PC-9 (cell line): Measurements from ENCODE around the gene ERVV-1.

Experiments
- EZH2 ChIP-seq: fragments of 200-600 bp; sonication (generic); IDR thresholded peaks from 2 replicates; pipeline ENCODE4 v1.8.0; 2017; ENCODE audit warnings: antibody characterized with exemption, low read depth
- TF ChIP-seq, protein P1 (sequence below): fragments of 200-600 bp; sonication (generic); conservative IDR thresholded peaks from 2 replicates; pipeline ENCODE4 v1.6.1; 2017; ENCODE audit warnings: mixed run types, antibody characterized with exemption, mild to moderate bottlenecking, moderate library complexity

DNA sequence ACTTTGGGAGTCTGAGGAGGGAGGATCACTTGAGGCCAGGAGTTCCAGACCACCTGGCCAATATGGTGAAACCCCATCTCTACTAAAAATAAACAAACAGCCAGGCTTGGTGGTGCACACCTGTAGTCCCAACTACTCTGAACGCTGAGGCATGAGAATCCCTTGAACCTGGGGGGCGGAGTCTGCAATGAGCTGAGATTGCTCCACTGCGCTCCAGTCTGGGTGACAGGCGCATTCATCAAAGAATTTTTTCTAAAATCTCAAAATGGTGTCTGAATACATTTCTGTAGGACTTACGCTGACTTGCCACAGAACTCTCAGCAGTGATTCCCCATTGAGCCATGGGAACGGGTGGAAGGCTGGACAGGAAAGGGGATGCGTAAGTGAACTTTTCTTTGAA, 18.0 kb upstream of the ERVV-1 start:
- TF ChIP-seq, protein P1, sequence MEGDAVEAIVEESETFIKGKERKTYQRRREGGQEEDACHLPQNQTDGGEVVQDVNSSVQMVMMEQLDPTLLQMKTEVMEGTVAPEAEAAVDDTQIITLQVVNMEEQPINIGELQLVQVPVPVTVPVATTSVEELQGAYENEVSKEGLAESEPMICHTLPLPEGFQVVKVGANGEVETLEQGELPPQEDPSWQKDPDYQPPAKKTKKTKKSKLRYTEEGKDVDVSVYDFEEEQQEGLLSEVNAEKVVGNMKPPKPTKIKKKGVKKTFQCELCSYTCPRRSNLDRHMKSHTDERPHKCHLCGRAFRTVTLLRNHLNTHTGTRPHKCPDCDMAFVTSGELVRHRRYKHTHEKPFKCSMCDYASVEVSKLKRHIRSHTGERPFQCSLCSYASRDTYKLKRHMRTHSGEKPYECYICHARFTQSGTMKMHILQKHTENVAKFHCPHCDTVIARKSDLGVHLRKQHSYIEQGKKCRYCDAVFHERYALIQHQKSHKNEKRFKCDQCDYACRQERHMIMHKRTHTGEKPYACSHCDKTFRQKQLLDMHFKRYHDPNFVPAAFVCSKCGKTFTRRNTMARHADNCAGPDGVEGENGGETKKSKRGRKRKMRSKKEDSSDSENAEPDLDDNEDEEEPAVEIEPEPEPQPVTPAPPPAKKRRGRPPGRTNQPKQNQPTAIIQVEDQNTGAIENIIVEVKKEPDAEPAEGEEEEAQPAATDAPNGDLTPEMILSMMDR = no peak
- TF ChIP-seq EZH2 = no peak
